ENCODE results near the gene DNAJC5. TPM values are rescaled to one million over a fixed set of nuclear protein-coding genes. Genes with fewer than 3 reads are reported as not detected.
A peak's percentile ranks its signal among the peaks of the same experiment; 100 is the strongest.

The DNAJC5 gene
- total RNA-seq, 2 experiments from 2014 or later, result 21.4 to 22.5 TPM

DNA sequence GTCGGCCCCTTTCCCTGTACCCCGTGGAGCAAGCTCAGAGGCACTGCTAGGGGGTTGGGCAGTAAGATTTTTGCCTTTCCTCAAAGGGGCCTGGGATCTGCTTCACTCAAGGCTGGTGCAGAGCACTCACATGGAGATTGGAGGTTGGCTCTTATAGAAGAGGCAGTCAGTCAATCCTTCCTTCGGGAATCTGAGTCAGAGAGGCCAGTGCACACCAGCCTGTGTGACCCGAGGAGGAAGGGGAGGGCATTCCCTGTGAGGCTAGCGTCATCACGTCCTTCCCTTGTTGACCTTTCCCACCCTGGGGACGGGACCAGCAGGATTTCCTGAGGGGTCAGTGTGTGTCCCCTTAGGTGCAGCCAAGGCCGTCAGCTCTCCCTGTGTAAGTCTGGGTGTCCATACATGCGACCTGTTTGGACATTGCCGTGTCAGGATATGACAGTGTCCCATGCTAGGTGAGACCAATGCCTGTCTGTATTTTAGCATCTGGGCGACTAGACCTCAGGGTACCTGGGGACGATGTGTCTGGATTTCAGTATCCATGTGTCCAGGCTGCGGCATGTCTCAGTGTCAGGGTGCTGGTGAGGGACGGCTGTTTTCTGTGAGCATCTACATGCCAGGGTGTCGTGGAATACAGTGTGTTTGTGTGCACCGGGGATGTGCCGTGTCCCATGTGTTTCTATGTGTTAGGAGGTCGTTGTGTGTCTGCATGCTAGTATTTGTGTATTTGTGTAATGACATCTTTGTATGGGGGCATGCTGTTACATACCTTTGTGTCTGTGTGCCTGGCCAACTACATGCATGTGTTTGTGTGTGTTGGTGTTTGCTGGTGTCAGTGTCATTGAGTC is 77.6 kb downstream of the DNAJC5 start:
- no peaks in the 10 kb centered on the region for H3K9me3 Mint-ChIP-seq
- peak overlapping the region; percentile 58 for H3K27ac Mint-ChIP-seq
- intact Hi-C loops (cut with DNase I, micrococcal nuclease), result loop anchor here (2.0 to 10.0 kb wide), 4 partner anchors 188 to 476 kb away; partner anchors contain the start of genes ARFRP1 (in 1 of the 2) and ZGPAT (in 1 of the 2)
- DNase-seq, result peak in 2 of 14 experiments; percentile 5 to 33
- no peak for ATAC-seq (ENCODE audit: poor library complexity)
- peaks cover 28% of the 10 kb centered on the region for H3K36me3 Mint-ChIP-seq (ENCODE audit: low read depth)
- H3K27me3 Mint-ChIP-seq, result no peaks in the 10 kb centered on the region
- Histone ChIP-seq H3K4me3 (ENCODE audit: low read length) (no peak overlapping the region), H3K9me3 (ENCODE audit: control insufficient read depth in 1 of 2, insufficient read depth in 1 of 2, low read length in 2 of 2) (peaks cover 0 to 5% of the 10 kb centered on the region in 2 experiments), H3K36me3 (ENCODE audit: insufficient read depth, low read length) (peaks cover 17% of the 10 kb centered on the region), H3K27ac (ENCODE audit: low read depth in 1 of 2, low read length in 2 of 2) (no peak overlapping the region), H3K27me3 (ENCODE audit: control insufficient read depth in 1 of 2, insufficient read depth in 2 of 2, low read length in 2 of 2) (no peaks in the 10 kb centered on the region), H3K4me1 (ENCODE audit: insufficient read depth, low read length) (peaks cover 39% of the 10 kb centered on the region)
- ChIA-PET CTCF (interaction anchor here (1.2 to 1.8 kb wide), 4 partner anchors 9 to 663 kb away, joined by 3 to 15 read pairs (median 6); partner anchors contain the start of genes ARFRP1 and ZGPAT), POLR2A (no interaction called here)
- peaks cover 55% of the 10 kb centered on the region for H3K4me1 Mint-ChIP-seq (ENCODE audit: low read depth)
- no peak for TF ChIP-seq CTCF (IDR thresholded peaks at IDR 0.05)
- H3K4me3 Mint-ChIP-seq, result peak overlapping the region; percentile 89

GRCh38 chr20:63973160-63973479 is 78.2 kb downstream of the DNAJC5 start:
- Mint-ChIP-seq H3K9me3 (no peaks in the 10 kb centered on the region), H3K4me1 (ENCODE audit: low read depth) (peaks cover 58% of the 10 kb centered on the region), H3K27ac (peak overlapping the region; percentile 58), H3K36me3 (ENCODE audit: low read depth) (peaks cover 28% of the 10 kb centered on the region), H3K27me3 (no peaks in the 10 kb centered on the region), H3K4me3 (peak overlapping the region; percentile 26)
- Histone ChIP-seq H3K4me1 (ENCODE audit: insufficient read depth, low read length) (peaks cover 43% of the 10 kb centered on the region), H3K9me3 (ENCODE audit: control insufficient read depth in 1 of 2, insufficient read depth in 1 of 2, low read length in 2 of 2) (peaks cover 0 to 4% of the 10 kb centered on the region in 2 experiments), H3K27ac (ENCODE audit: low read depth in 1 of 2, low read length in 2 of 2) (no peak overlapping the region), H3K4me3 (ENCODE audit: low read length) (no peak overlapping the region), H3K27me3 (ENCODE audit: control insufficient read depth in 1 of 2, insufficient read depth in 2 of 2, low read length in 2 of 2) (no peaks in the 10 kb centered on the region), H3K36me3 (ENCODE audit: insufficient read depth, low read length) (peaks cover 13% of the 10 kb centered on the region)
- intact Hi-C loops (cut with DNase I, micrococcal nuclease), result loop anchor here (2.0 to 10.0 kb wide), 4 partner anchors 188 to 476 kb away; partner anchors contain the start of genes ARFRP1 (in 1 of the 2) and ZGPAT (in 1 of the 2)
- ATAC-seq (ENCODE audit: poor library complexity) (no peak), DNase-seq (no peak)
- POLR2A ChIA-PET, result no interaction called here
- no peak for TF ChIP-seq CTCF (IDR thresholded peaks at IDR 0.05)
- CTCF ChIA-PET, result interaction anchor here (0.7 to 2.1 kb wide), 17 partner anchors 9 to 663 kb away, joined by 3 to 15 read pairs (median 4); partner anchors contain the start of genes ARFRP1, UCKL1 and ZGPAT

- Histone ChIP-seq H3K9me3 (ENCODE audit: control insufficient read depth in 1 of 2, insufficient read depth in 1 of 2, low read length in 2 of 2) (peaks cover 0 to 4% of the 10 kb centered on the region in 2 experiments), H3K27ac (ENCODE audit: low read depth in 1 of 2, low read length in 2 of 2) (peak overlapping the region in 1 of 2 donors; percentile 13), H3K27me3 (ENCODE audit: control insufficient read depth in 1 of 2, insufficient read depth in 2 of 2, low read length in 2 of 2) (no peaks in the 10 kb centered on the region), H3K36me3 (ENCODE audit: insufficient read depth, low read length) (peaks cover 13% of the 10 kb centered on the region), H3K4me1 (ENCODE audit: insufficient read depth, low read length) (peaks cover 43% of the 10 kb centered on the region), H3K4me3 (ENCODE audit: low read length) (no peak overlapping the region)
- DNase-seq, result peak; percentile 62 to 89 (median 75)
- ATAC-seq (ENCODE audit: poor library complexity), result peak; percentile 51
- H3K27me3 Mint-ChIP-seq, result no peaks in the 10 kb centered on the region
- H3K36me3 Mint-ChIP-seq (ENCODE audit: low read depth), result peaks cover 24% of the 10 kb centered on the region
- no peaks in the 10 kb centered on the region for H3K9me3 Mint-ChIP-seq
- TF ChIP-seq CTCF (IDR thresholded peaks at IDR 0.05), result peak; percentile 98
- H3K27ac Mint-ChIP-seq, result peak overlapping the region; percentile 58
- peaks cover 56% of the 10 kb centered on the region for H3K4me1 Mint-ChIP-seq (ENCODE audit: low read depth)
- intact Hi-C loops (cut with DNase I, micrococcal nuclease), result loop anchor here (1.0 to 10.0 kb wide), 7 partner anchors 65 to 477 kb away; partner anchors contain the start of genes ARFRP1 (in 1 of the 2) and ZGPAT (in 1 of the 2)
- H3K4me3 Mint-ChIP-seq, result peak overlapping the region; percentile 26
- ChIA-PET POLR2A (interaction anchor here (1.0 kb wide), 1 partner anchor 89 kb away, joined by 3 read pairs; no protein-coding TSS in a partner anchor), CTCF (interaction anchor here (0.6 to 2.1 kb wide), 30 partner anchors 9 to 664 kb away, joined by 3 to 15 read pairs (median 4); partner anchors contain the start of genes ARFRP1, DNAJC5, TPD52L2 and UCKL1)
Observed at GRCh38 chr20:63973636-63974401, 78.9 kb downstream of the DNAJC5 start.
